ENCODE measurements around the gene PNRC1. TPM values are rescaled to one million over a fixed set of nuclear protein-coding genes. Genes with fewer than 3 reads are reported as not detected.
A peak's percentile ranks its signal among the peaks of the same experiment; 100 is the strongest.
"Not testable (repeated sequence)": the region's sequence is repeated elsewhere in the genome, so short reads cannot be mapped to it uniquely, and the experiment has no call there.

Gene PNRC1
- total and polyA plus RNA-seq, 2 experiments from 2014 or later = 181 to 226 TPM

GRCh38 chr6:89121934-89122333 lies 41.4 kb downstream of the PNRC1 start:
- TF ChIP-seq CTCF (IDR thresholded peaks at IDR 0.05; ENCODE audit: poor library complexity) (no peak), EZH2 (IDR thresholded peaks at IDR 0.05; ENCODE audit: borderline replicate concordance) (no peak), EZH2phosphoT487 (IDR thresholded peaks at IDR 0.05; ENCODE audit: low read depth, severe bottlenecking, unreplicated experiment) (no peak)
- Histone ChIP-seq H2AFZ (no peak overlapping the region), H3K9me2 (replicated peaks; ENCODE audit: insufficient read depth) (no peaks in the 10 kb centered on the region), H3K4me3 (no peak overlapping the region), H3K36me3 (replicated peaks; ENCODE audit: insufficient read depth, low read depth) (no peaks in the 10 kb centered on the region), H3K4me2 (no peak overlapping the region), H3K9me3 (ENCODE audit: low read depth) (no peaks in the 10 kb centered on the region), H3K79me2 (peaks cover 5% of the 10 kb centered on the region), H3K27ac (no peak overlapping the region), H4K20me1 (ENCODE audit: insufficient read depth, poor library complexity, severe bottlenecking) (no peaks in the 10 kb centered on the region), H3K4me1 (ENCODE audit: insufficient read depth) (no peaks in the 10 kb centered on the region), H3K27me3 (no peaks in the 10 kb centered on the region)
- DNase-seq (ENCODE audit: low spot score) = no peak
- 92% methylated on average over 1 of the region's 1 CpG for WGBS (ENCODE audit: low lambda C conversion rate, missing lambda C conversion rate)

DNA sequence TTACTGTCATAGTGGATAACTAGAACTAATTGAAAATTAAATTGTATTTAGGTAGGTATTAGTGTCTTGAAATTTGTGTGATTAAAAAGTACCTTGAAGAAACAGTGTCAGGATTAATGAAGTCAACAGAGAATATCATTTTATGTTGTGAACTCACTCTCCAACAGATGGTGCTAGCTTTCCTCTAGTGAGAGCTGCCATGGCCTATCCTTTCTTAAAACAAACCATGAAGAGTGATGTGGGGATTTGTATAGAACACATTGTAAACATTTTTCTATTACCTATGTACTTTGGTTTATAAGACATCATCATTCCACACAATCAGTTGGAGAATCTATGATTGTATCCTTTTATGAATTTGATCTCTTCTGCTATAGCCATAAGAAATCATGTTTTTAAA lies 42.1 kb downstream of the PNRC1 start:
- no peak overlapping the region for H3K4me3 ChIP-seq
- no peaks in the 10 kb centered on the region for H3K36me3 ChIP-seq (replicated peaks; ENCODE audit: insufficient read depth, low read depth)
- H3K9me3 ChIP-seq (ENCODE audit: low read depth) = no peaks in the 10 kb centered on the region
- no peak overlapping the region for H2AFZ ChIP-seq
- DNase-seq (ENCODE audit: low spot score) = peak; percentile 65
- TF ChIP-seq EZH2phosphoT487 (IDR thresholded peaks at IDR 0.05; ENCODE audit: low read depth, severe bottlenecking, unreplicated experiment) = no peak
- peak; percentile 70 for TF ChIP-seq CTCF (IDR thresholded peaks at IDR 0.05; ENCODE audit: poor library complexity)
- TF ChIP-seq EZH2 (IDR thresholded peaks at IDR 0.05; ENCODE audit: borderline replicate concordance) = no peak
- no peaks in the 10 kb centered on the region for H3K9me2 ChIP-seq (replicated peaks; ENCODE audit: insufficient read depth)
- H3K79me2 ChIP-seq = no peaks in the 10 kb centered on the region
- H3K4me2 ChIP-seq = no peak overlapping the region
- no peaks in the 10 kb centered on the region for H3K4me1 ChIP-seq (ENCODE audit: insufficient read depth)
- H3K27me3 ChIP-seq = no peaks in the 10 kb centered on the region
- H4K20me1 ChIP-seq (ENCODE audit: insufficient read depth, poor library complexity, severe bottlenecking) = no peaks in the 10 kb centered on the region
- no peak overlapping the region for H3K27ac ChIP-seq

- not testable (repeated sequence) for H3K9me2 ChIP-seq (replicated peaks; ENCODE audit: insufficient read depth); H3K9me3 ChIP-seq (ENCODE audit: low read depth); H3K4me1 ChIP-seq (ENCODE audit: insufficient read depth); H2AFZ ChIP-seq; H3K27me3 ChIP-seq; H3K4me3 ChIP-seq; DNase-seq (ENCODE audit: low spot score); H3K4me2 ChIP-seq; H3K27ac ChIP-seq; H3K36me3 ChIP-seq (replicated peaks; ENCODE audit: insufficient read depth, low read depth); H4K20me1 ChIP-seq (ENCODE audit: insufficient read depth, poor library complexity, severe bottlenecking); H3K79me2 ChIP-seq
- 76% methylated on average over 2 of the region's 2 CpGs for WGBS (ENCODE audit: low lambda C conversion rate, missing lambda C conversion rate)
Observed at GRCh38 chr6:89128256-89128671, 47.7 kb downstream of the PNRC1 start.

- Histone ChIP-seq H3K9me3 (ENCODE audit: low read depth) (no peaks in the 10 kb centered on the region), H3K36me3 (replicated peaks; ENCODE audit: insufficient read depth, low read depth) (no peaks in the 10 kb centered on the region), H3K79me2 (no peaks in the 10 kb centered on the region), H3K4me2 (no peak overlapping the region), H3K27me3 (no peaks in the 10 kb centered on the region), H4K20me1 (ENCODE audit: insufficient read depth, poor library complexity, severe bottlenecking) (no peaks in the 10 kb centered on the region), H3K4me3 (no peak overlapping the region), H3K27ac (no peak overlapping the region), H3K4me1 (ENCODE audit: insufficient read depth) (no peaks in the 10 kb centered on the region), H2AFZ (no peak overlapping the region), H3K9me2 (replicated peaks; ENCODE audit: insufficient read depth) (no peaks in the 10 kb centered on the region)
- WGBS (ENCODE audit: low lambda C conversion rate, missing lambda C conversion rate) = 99% methylated on average over 3 of the region's 3 CpGs
- TF ChIP-seq CTCF (IDR thresholded peaks at IDR 0.05; ENCODE audit: poor library complexity) = no peak
- no peak for TF ChIP-seq EZH2phosphoT487 (IDR thresholded peaks at IDR 0.05; ENCODE audit: low read depth, severe bottlenecking, unreplicated experiment)
- TF ChIP-seq EZH2 (IDR thresholded peaks at IDR 0.05; ENCODE audit: borderline replicate concordance) = no peak
- DNase-seq (ENCODE audit: low spot score) = no peak
Observed at GRCh38 chr6:89131599-89131998, 51.0 kb downstream of the PNRC1 start.
